Mesangial cell (primary cell): ENCODE data around the gene PCDHGA3. TPM values are rescaled to one million over a fixed set of nuclear protein-coding genes. Genes with fewer than 3 reads are reported as not detected.

ENCODE experiments used
- total RNA-seq: library from RNA; depleted of rRNA; stranded (reverse); fragments of >200 nt; gene quantifications from 2 replicates; pipeline ENCODE4 v1.2.3, GENCODE V29; 2015

Gene PCDHGA3
- total RNA-seq, 1 donor from 2014 or later = 2.5 TPM

Other genes starting within 250 kb of the PCDHGA3 start
- 0.49 and 0.76 TPM in 2 replicates for gene PCDHB2, start 249.2 kb upstream of the PCDHGA3 start, total RNA-seq
- gene PCDHB3, start 243.4 kb upstream of the PCDHGA3 start, total RNA-seq = 0.16 and 0.38 TPM in 2 replicates
- 0.13 and 0.49 TPM in 2 replicates for gene PCDHB4, start 222.0 kb upstream of the PCDHGA3 start, total RNA-seq
- 0.33 and 1.5 TPM in 2 replicates for gene PCDHB5, start 208.6 kb upstream of the PCDHGA3 start, total RNA-seq
- gene PCDHB6, start 193.8 kb upstream of the PCDHGA3 start, total RNA-seq = under 0.01 TPM in 1 of 2 replicates, not detected in the other
- gene PCDHB7, start 171.2 kb upstream of the PCDHGA3 start, total RNA-seq = 0.16 and 0.63 TPM in 2 replicates
- 0.25 TPM in 1 of 2 replicates, not detected in the other for gene PCDHB8, start 166.0 kb upstream of the PCDHGA3 start, total RNA-seq
- gene PCDHB16, start 161.4 kb upstream of the PCDHGA3 start, total RNA-seq = 0.16 and 0.63 TPM in 2 replicates
- gene PCDHB9, start 156.7 kb upstream of the PCDHGA3 start, total RNA-seq = 0.25 TPM in 1 of 2 replicates, not detected in the other
- gene PCDHB10, start 151.5 kb upstream of the PCDHGA3 start, total RNA-seq = 0.16 and 0.89 TPM in 2 replicates
- 0.16 and 0.63 TPM in 2 replicates for gene PCDHB11, start 144.2 kb upstream of the PCDHGA3 start, total RNA-seq
- gene PCDHB12, start 135.1 kb upstream of the PCDHGA3 start, total RNA-seq = under 0.01 and 0.25 TPM in 2 replicates
- 0.16 and 1.1 TPM in 2 replicates for gene PCDHB13, start 129.9 kb upstream of the PCDHGA3 start, total RNA-seq
- gene PCDHB14, start 120.5 kb upstream of the PCDHGA3 start, total RNA-seq = 0.16 and 0.63 TPM in 2 replicates
- 0.16 and 1.0 TPM in 2 replicates for gene PCDHB15, start 98.4 kb upstream of the PCDHGA3 start, total RNA-seq
- 0.63 TPM in 1 of 2 replicates, not detected in the other for gene SLC25A2, start 39.8 kb upstream of the PCDHGA3 start, total RNA-seq
- 24.3 and 29.2 TPM in 2 replicates for gene TAF7, start 23.0 kb upstream of the PCDHGA3 start, total RNA-seq
- 0.33 and 0.51 TPM in 2 replicates for gene PCDHGA1, start 13.3 kb upstream of the PCDHGA3 start, total RNA-seq
- gene PCDHGA2, start 5.1 kb upstream of the PCDHGA3 start, total RNA-seq = 1.1 and 4.1 TPM in 2 replicates
- gene PCDHGB1, start 6.3 kb downstream of the PCDHGA3 start, total RNA-seq = 0.49 and 2.9 TPM in 2 replicates
- gene PCDHGA4, start 11.2 kb downstream of the PCDHGA3 start, total RNA-seq = 0.33 and 2.2 TPM in 2 replicates
- 0.65 and 2.5 TPM in 2 replicates for gene PCDHGB2, start 16.2 kb downstream of the PCDHGA3 start, total RNA-seq
- 0.33 and 1.5 TPM in 2 replicates for gene PCDHGA5, start 20.3 kb downstream of the PCDHGA3 start, total RNA-seq
- 0.98 and 3.8 TPM in 2 replicates for gene PCDHGB3, start 26.4 kb downstream of the PCDHGA3 start, total RNA-seq
- 1.6 and 5.6 TPM in 2 replicates for gene PCDHGA6, start 30.1 kb downstream of the PCDHGA3 start, total RNA-seq
- gene PCDHGA7, start 38.9 kb downstream of the PCDHGA3 start, total RNA-seq = 0.49 and 4.1 TPM in 2 replicates
- gene PCDHGB4, start 43.9 kb downstream of the PCDHGA3 start, total RNA-seq = 4.2 and 7.1 TPM in 2 replicates
- gene PCDHGA8, start 48.8 kb downstream of the PCDHGA3 start, total RNA-seq = under 0.01 and 0.89 TPM in 2 replicates
- 10.6 and 15.8 TPM in 2 replicates for gene PCDHGB5, start 54.1 kb downstream of the PCDHGA3 start, total RNA-seq
- gene PCDHGA9, start 58.9 kb downstream of the PCDHGA3 start, total RNA-seq = 0.98 and 6.1 TPM in 2 replicates
- 2.0 and 6.3 TPM in 2 replicates for gene PCDHGB6, start 64.2 kb downstream of the PCDHGA3 start, total RNA-seq
- 2.8 and 10.5 TPM in 2 replicates for gene PCDHGA10, start 69.2 kb downstream of the PCDHGA3 start, total RNA-seq
- gene PCDHGB7, start 73.8 kb downstream of the PCDHGA3 start, total RNA-seq = 5.1 and 18.1 TPM in 2 replicates
- gene PCDHGA11, start 77.2 kb downstream of the PCDHGA3 start, total RNA-seq = 5.4 and 10.4 TPM in 2 replicates
- 3.4 and 13.8 TPM in 2 replicates for gene PCDHGA12, start 86.7 kb downstream of the PCDHGA3 start, total RNA-seq
- gene PCDHGC3, start 132.1 kb downstream of the PCDHGA3 start, total RNA-seq = 36.5 and 60.1 TPM in 2 replicates
- 0.38 and 0.81 TPM in 2 replicates for gene PCDHGC4, start 141.2 kb downstream of the PCDHGA3 start, total RNA-seq
- 0.33 and 1.4 TPM in 2 replicates for gene PCDHGC5, start 145.3 kb downstream of the PCDHGA3 start, total RNA-seq